Panc1 (cell line): ENCODE measurements around the gene MEGF11. TPM values are rescaled to one million over a fixed set of nuclear protein-coding genes. Genes with fewer than 3 reads are reported as not detected.

ENCODE experiments used
- ATAC-seq: fragments of 200-7000 bp; cut with Tn5 transposase; 2 replicates; pipeline ENCODE4 v1.9.1; 2020; ENCODE audit warnings: mild to moderate bottlenecking, moderate library complexity
- BruUV-seq: library from RNA; stranded (reverse); fragments of 400-500 nt; replicated peaks from 2 replicates; lab custom pipeline; 2021; lab: Mats Ljungman, UMichigan
- CTCF ChIA-PET: fragments of 300-600 bp; sonication (Branson Sonifier 250); formaldehyde crosslinking; loops from one replicate; lab custom pipeline; 2022; ENCODE audit warnings: antibody characterized with exemption; lab: Charles Lee
- POLR2A ChIA-PET: fragments of 300-600 bp; sonication (Branson Sonifier 250); formaldehyde crosslinking; loops from one replicate; lab custom pipeline; 2022; ENCODE audit warnings: antibody characterized with exemption; lab: Charles Lee
- DNase-seq: peaks from one replicate; pipeline ENCODE4 v3.0.0-alpha.2; 2010; ENCODE audit warnings: low read depth, low spot score
- H3K27ac ChIP-seq: 2 replicates; pipeline ENCODE4 v1.5.1; 2011; ENCODE audit warnings: mild to moderate bottlenecking, low read length, inconsistent platforms
- H3K27me3 ChIP-seq: fragments of 200-500 bp; sonication (Bioruptor generic); 2 replicates; pipeline ENCODE4 v1.6.0; 2014; ENCODE audit warnings: low read length, inconsistent platforms; ENCODE audit not compliant: control insufficient read depth, insufficient read depth
- H3K36me3 ChIP-seq: fragments of 200-500 bp; sonication (Bioruptor generic); 2 replicates; pipeline ENCODE4 v1.5.1; 2014; ENCODE audit warnings: inconsistent platforms, mild to moderate bottlenecking, low read length, moderate library complexity; ENCODE audit not compliant: control insufficient read depth, insufficient read depth
- H3K4me1 ChIP-seq: 2 replicates; pipeline ENCODE4 v1.5.1; 2011; ENCODE audit warnings: inconsistent platforms, mild to moderate bottlenecking, low read length, moderate library complexity; ENCODE audit not compliant: control insufficient read depth, insufficient read depth
- H3K4me3 ChIP-seq, 2 experiments: 2 replicates each; pipeline ENCODE4 v1.5.1; 2011 to 2012; ENCODE audit warnings: low read depth in 2 of 2, low read length in 2 of 2, mild to moderate bottlenecking in 2 of 2, inconsistent platforms in 1 of 2, moderate library complexity in 1 of 2
- H3K9me3 ChIP-seq: fragments of 200-500 bp; sonication (Bioruptor generic); 2 replicates; pipeline ENCODE4 v1.5.1; 2014; ENCODE audit warnings: low read depth, mild to moderate bottlenecking, inconsistent platforms, low read length, moderate library complexity; ENCODE audit not compliant: control insufficient read depth, insufficient read depth
- CTCF ChIP-seq: fragments of 450-650 bp; IDR thresholded peaks from 2 replicates; pipeline ENCODE4 v1.5.1; 2017; ENCODE audit warnings: mild to moderate bottlenecking
- POLR2AphosphoS5 ChIP-seq: IDR thresholded peaks from 2 replicates; pipeline ENCODE4 v1.6.1; 2012; ENCODE audit warnings: mild to moderate bottlenecking, low read depth, low read length, moderate library complexity
- SIN3A ChIP-seq: IDR thresholded peaks from 2 replicates; pipeline ENCODE4 v1.6.1; 2012; ENCODE audit warnings: low read depth, mild to moderate bottlenecking, low read length, moderate library complexity, borderline replicate concordance; ENCODE audit not compliant: insufficient read depth
- TCF7L2 ChIP-seq: IDR thresholded peaks from 2 replicates; pipeline ENCODE4 v1.6.1; 2011; ENCODE audit warnings: mild to moderate bottlenecking, low read depth, low read length, inconsistent platforms
- in situ Hi-C: cut with HindIII; loops from 2 replicates; pipeline ENCODE4 v1.10.0; 2016; ENCODE audit warnings: low sequenced_read_pairs, low pct_unique_long_range_greater_than_20kb
- intact Hi-C: fragments of 100-400 bp; cut with micrococcal nuclease; formaldehyde crosslinking; loops from one replicate; pipeline ENCODE4 v1.10.0; 2022; ENCODE audit not compliant: unreplicated experiment
- total RNA-seq: library from RNA; stranded (reverse); gene quantifications from one replicate; pipeline ENCODE4 v1.2.1, GENCODE V29; 2021; ENCODE audit not compliant: unreplicated experiment
- TF ChIP-seq, protein P1 (sequence below), 2 experiments: IDR thresholded peaks; 2 replicates each; pipeline ENCODE4 v1.6.1; 2011 to 2012; ENCODE audit warnings: low read depth in 2 of 2, control low read depth in 1 of 2, low read length in 1 of 2, mild to moderate bottlenecking in 1 of 2, moderate library complexity in 1 of 2; ENCODE audit not compliant: insufficient read depth in 1 of 2

MEGF11 gene
- total RNA-seq, 1 experiment from 2014 or later = 0.95 TPM

DNA sequence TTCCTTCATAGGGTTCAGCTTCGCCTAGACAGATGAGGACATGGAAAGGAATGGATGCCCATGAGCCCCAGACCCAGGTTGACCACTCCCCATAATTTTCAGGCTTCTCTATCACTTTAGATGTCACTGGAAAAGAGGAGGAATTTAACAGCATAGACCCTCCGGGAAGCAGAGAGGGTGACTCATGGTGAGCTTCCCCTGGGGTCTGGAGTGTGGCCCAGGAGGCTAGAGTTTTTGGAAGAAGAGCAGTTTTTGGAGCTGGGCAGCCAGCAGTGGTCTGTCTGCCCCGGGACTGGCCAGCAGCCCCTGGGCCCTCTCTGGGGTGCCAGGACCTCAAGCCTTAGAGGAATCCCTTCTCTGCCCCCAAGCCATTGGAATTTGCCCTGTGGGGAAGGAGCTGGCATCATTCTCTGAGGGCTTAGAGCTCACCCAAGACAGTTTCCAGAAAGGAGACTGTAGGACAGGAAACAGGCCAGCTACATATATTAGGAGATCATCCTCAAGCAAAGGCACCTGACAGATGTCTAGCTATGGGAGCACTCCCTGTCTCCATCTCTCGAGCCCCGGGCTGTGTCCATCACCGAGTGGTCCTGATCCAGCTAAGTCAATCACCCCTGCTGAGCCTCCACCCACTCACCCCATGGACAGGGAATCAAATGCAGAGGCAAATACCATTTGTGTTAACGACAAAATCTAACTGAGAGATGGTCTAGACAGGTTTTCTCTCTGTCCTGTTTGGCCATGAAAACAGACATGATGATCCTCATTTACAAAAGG lies 67.3 kb downstream of the MEGF11 start:
- ChIA-PET CTCF (no interaction called here), POLR2A (no interaction called here)
- DNase-seq = no peak
- in situ Hi-C loops (no loop called here), intact Hi-C loops (no loop called here)
- H3K4me1 ChIP-seq = no peaks in the 10 kb centered on the region
- no peak for ATAC-seq
- peaks cover 21% of the 10 kb centered on the region; the same call in 1 of the 2 replicates for H3K27me3 ChIP-seq
- H3K9me3 ChIP-seq = no peaks in the 10 kb centered on the region
- no peaks in the 10 kb centered on the region for H3K36me3 ChIP-seq
- BruUV-seq = no TSS peak
- no peak overlapping the region for H3K4me3 ChIP-seq
- no peak overlapping the region for H3K27ac ChIP-seq
- TF ChIP-seq SIN3A (no peak), POLR2AphosphoS5 (no peak), TCF7L2 (no peak), CTCF (no peak)
- TF ChIP-seq, protein P1, sequence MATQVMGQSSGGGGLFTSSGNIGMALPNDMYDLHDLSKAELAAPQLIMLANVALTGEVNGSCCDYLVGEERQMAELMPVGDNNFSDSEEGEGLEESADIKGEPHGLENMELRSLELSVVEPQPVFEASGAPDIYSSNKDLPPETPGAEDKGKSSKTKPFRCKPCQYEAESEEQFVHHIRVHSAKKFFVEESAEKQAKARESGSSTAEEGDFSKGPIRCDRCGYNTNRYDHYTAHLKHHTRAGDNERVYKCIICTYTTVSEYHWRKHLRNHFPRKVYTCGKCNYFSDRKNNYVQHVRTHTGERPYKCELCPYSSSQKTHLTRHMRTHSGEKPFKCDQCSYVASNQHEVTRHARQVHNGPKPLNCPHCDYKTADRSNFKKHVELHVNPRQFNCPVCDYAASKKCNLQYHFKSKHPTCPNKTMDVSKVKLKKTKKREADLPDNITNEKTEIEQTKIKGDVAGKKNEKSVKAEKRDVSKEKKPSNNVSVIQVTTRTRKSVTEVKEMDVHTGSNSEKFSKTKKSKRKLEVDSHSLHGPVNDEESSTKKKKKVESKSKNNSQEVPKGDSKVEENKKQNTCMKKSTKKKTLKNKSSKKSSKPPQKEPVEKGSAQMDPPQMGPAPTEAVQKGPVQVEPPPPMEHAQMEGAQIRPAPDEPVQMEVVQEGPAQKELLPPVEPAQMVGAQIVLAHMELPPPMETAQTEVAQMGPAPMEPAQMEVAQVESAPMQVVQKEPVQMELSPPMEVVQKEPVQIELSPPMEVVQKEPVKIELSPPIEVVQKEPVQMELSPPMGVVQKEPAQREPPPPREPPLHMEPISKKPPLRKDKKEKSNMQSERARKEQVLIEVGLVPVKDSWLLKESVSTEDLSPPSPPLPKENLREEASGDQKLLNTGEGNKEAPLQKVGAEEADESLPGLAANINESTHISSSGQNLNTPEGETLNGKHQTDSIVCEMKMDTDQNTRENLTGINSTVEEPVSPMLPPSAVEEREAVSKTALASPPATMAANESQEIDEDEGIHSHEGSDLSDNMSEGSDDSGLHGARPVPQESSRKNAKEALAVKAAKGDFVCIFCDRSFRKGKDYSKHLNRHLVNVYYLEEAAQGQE (IDR thresholded peaks at IDR 0.05; ENCODE audit: insufficient read depth in 1 of 2, low read depth in 2 of 2, low read length in 1 of 2) = no peak

DNA sequence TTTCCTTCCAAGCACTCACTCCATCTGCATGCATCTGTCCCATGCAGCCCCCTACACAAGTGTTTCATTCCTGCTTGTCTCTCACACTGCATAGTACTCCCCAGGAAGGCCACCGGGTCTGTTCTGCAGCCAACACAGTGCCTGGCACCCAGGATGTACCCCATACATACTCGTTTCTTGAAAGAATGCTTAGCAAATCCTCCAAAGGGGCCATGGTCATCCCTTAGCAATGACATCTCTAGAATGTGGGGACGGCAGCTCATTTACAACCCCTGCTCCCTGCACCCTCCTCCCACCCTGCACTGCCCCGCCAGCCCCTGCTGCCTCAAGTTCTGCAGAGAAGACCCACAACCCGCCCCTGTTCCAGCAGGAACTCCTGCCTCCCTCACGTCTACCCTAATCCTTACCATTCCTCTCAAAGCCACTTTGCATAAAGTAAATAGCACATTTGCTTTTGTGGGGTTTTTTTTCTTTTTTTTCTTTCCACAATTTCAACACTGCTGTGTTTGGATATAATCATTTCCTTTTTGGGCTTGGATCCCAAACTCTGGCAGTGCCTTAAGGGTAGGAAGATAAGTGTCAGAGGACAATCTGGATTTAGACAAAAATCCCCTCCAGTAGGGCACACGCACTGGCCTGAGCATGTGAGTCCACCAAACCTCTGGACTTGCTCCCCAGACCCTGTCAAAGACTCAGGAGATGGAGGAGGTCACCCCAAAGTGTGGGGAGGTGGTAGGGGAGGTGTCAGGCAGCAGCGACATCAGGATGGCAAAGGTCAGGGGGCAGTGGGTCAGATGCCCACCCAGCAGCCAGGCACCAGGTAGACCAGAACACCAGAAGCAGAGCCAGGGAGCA lies 68.4 kb downstream of the MEGF11 start:
- Histone ChIP-seq H3K9me3 (no peaks in the 10 kb centered on the region), H3K27ac (no peak overlapping the region), H3K36me3 (no peaks in the 10 kb centered on the region), H3K4me1 (no peaks in the 10 kb centered on the region), H3K27me3 (peaks cover 24% of the 10 kb centered on the region; the same call in 1 of the 2 replicates), H3K4me3 (no peak overlapping the region)
- ChIA-PET CTCF (no interaction called here), POLR2A (no interaction called here)
- in situ Hi-C loops (no loop called here), intact Hi-C loops (no loop called here)
- ATAC-seq = no peak
- TF ChIP-seq SIN3A (no peak), TCF7L2 (no peak), CTCF (no peak)
- no peak for DNase-seq
- no TSS peak for BruUV-seq
